WERI-Rb-1 (cell line): ENCODE data around the gene FATE1.

Experiments
- DNase-seq: peaks from one replicate; pipeline ENCODE4 v3.0.0-alpha.2; 2020
- H3K27ac ChIP-seq: fragments of 250-450 bp; sonication (Bioruptor Pico); 2 replicates; pipeline ENCODE4 v1.5.1; 2020; ENCODE audit warnings: mild to moderate bottlenecking, moderate library complexity
- H3K27me3 ChIP-seq: fragments of 250-450 bp; sonication (Bioruptor Pico); 2 replicates; pipeline ENCODE4 v1.5.1; 2021; ENCODE audit warnings: mild to moderate bottlenecking, low read depth, moderate library complexity; ENCODE audit not compliant: insufficient read depth, severe bottlenecking
- H3K36me3 ChIP-seq: fragments of 250-450 bp; sonication (Bioruptor Pico); 2 replicates; pipeline ENCODE4 v1.5.1; 2020; ENCODE audit warnings: mild to moderate bottlenecking, moderate library complexity
- H3K4me3 ChIP-seq: 2 replicates; pipeline ENCODE4 v1.5.1; 2011; ENCODE audit warnings: low read depth, mild to moderate bottlenecking, control low read depth, low read length
- H3K9me3 ChIP-seq: fragments of 250-450 bp; sonication (Bioruptor Pico); 2 replicates; pipeline ENCODE4 v1.5.1; 2021; ENCODE audit warnings: mild to moderate bottlenecking, moderate library complexity; ENCODE audit not compliant: severe bottlenecking
- CTCF ChIP-seq: IDR thresholded peaks from 2 replicates; pipeline ENCODE4 v1.5.1; 2011; ENCODE audit warnings: low read depth, mild to moderate bottlenecking, control low read depth, inconsistent platforms, low read length

The FATE1 gene

DNA sequence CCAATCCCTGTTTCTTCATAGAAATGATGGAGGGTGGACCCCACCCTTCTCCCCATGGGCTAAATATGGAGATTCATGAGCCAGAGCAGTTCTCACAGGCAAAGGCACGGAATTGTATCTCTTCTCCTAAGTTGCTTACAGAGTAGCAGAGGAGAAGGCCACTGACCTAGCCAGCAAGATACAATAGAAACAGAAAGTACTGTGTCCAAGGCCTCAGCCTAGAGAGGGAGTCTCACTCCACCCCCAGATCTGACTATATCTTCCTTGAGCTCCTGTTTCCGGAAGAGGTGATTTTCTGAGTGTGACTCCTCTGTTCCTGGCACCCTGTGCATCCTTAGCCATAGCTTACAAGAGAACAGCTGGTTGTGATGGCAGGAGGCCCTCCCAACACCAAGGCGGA, at the start of gene FATE1:
TSS of gene FATE1 (plus strand) at position 284 of the 400 bp plus-strand sequence. CDS start at position 369, 85 bp downstream.
- TF ChIP-seq CTCF = no peak
- no peak for DNase-seq
- Histone ChIP-seq H3K27me3 (peaks cover 45% of the 10 kb centered on the region), H3K4me3 (no peak within 1 kb of the TSS), H3K36me3 (no peaks in the 10 kb centered on the region), H3K27ac (no peak within 1 kb of the TSS), H3K9me3 (no peaks in the 10 kb centered on the region)

GRCh38 chrX:151675121-151675746, 40.6 kb upstream of the FATE1 start:
- TF ChIP-seq CTCF = no peak
- no peak overlapping the region for H3K4me3 ChIP-seq
- no peaks in the 10 kb centered on the region for H3K36me3 ChIP-seq
- H3K9me3 ChIP-seq = no peaks in the 10 kb centered on the region
- H3K27me3 ChIP-seq = peaks cover 3% of the 10 kb centered on the region
- peak overlapping the region; percentile 76 for H3K27ac ChIP-seq
- peak; percentile 89 for DNase-seq

GRCh38 chrX:151676196-151676595, 39.6 kb upstream of the FATE1 start:
- TF ChIP-seq CTCF = no peak
- no peaks in the 10 kb centered on the region for H3K36me3 ChIP-seq
- H3K9me3 ChIP-seq = no peaks in the 10 kb centered on the region
- DNase-seq = no peak
- H3K27me3 ChIP-seq = peaks cover 3% of the 10 kb centered on the region
- no peak overlapping the region for H3K4me3 ChIP-seq
- no peak overlapping the region for H3K27ac ChIP-seq

DNA sequence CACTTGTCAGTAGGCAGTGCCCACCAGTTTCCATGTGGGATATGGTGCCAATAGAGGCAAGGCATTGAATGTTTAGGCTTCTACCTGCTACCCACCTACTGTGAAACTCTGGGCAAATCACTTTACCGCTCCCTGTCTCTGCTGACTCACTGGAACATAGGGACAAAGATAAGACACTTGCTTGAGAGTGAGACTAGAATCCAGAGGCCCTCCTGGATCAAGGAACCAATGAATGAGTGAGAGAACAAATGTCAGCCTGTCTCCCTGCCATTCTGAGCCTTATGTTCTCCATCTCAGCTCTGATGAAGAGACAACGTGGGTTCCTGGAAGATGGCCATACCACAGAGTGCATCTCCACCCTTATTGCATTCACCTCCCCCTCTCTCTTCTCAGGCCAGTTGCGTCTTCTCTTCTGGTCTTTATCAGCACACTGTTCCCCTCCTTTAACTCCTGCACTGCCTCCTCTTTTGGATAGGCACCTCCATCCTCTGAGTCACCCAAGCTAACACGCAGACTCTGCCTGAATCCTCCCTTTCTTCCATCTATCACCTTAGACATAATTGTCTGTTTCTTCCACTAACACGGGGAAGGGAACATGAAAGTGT, 35.9 kb upstream of the FATE1 start:
- Histone ChIP-seq H3K27me3 (peaks cover 3% of the 10 kb centered on the region), H3K4me3 (no peak overlapping the region), H3K27ac (no peak overlapping the region), H3K9me3 (no peaks in the 10 kb centered on the region), H3K36me3 (no peaks in the 10 kb centered on the region)
- TF ChIP-seq CTCF = no peak
- no peak for DNase-seq

DNA sequence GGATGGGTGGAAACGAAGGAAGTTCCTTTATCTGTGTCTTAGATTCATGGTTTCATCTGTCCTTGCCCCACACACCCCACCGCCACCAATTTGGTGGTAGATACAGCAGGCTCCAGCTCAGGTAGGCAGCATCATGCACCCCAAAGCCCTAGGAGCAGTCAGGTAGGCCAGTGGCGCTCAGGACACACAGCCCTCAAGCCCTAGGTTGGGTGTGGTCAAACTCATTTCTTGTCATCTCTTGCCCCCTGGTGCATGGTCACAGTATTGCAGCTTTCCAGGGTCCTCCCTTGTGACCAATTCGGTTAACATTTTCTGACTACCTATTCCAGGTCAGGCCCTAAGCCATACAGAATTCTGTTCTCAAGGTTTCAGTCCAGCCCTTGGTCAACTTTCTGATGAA, 35.0 kb upstream of the FATE1 start:
- Histone ChIP-seq H3K27ac (no peak overlapping the region), H3K36me3 (no peaks in the 10 kb centered on the region), H3K9me3 (no peaks in the 10 kb centered on the region), H3K4me3 (no peak overlapping the region), H3K27me3 (peaks cover 3% of the 10 kb centered on the region)
- DNase-seq = peak; percentile 87
- TF ChIP-seq CTCF = peak; percentile 91
